ENCODE data around the gene SMC3.

DNA sequence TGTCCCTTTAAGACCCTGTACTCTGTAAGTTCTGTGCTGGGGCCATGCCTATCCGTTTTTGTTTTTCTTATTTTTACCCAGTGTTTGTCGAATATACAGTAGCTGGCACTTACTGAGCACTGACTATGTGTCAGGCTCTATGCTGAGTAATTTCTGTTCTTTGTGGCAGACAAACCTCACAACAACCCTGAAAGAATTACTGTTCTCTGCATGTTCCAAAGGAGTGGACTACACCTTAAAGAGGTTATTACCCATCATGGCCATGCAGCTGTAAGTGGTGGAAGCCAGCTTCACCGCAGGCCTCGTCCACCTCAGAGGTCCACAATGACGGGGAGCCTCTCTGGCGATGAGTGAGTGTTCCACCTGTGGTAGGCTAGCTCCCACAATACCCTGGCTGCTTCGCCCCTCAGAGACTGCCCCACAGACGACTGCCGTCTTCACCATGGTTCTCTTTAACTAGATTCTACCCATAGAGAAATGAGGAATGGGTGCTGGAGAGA is 46.6 kb downstream of the SMC3 start:
- TF ChIP-seq POLR2AphosphoS5 (IDR thresholded peaks at IDR 0.05), result no peak
- no peak for TF ChIP-seq POLR2A (IDR thresholded peaks at IDR 0.05)
- TF ChIP-seq, protein P1, sequence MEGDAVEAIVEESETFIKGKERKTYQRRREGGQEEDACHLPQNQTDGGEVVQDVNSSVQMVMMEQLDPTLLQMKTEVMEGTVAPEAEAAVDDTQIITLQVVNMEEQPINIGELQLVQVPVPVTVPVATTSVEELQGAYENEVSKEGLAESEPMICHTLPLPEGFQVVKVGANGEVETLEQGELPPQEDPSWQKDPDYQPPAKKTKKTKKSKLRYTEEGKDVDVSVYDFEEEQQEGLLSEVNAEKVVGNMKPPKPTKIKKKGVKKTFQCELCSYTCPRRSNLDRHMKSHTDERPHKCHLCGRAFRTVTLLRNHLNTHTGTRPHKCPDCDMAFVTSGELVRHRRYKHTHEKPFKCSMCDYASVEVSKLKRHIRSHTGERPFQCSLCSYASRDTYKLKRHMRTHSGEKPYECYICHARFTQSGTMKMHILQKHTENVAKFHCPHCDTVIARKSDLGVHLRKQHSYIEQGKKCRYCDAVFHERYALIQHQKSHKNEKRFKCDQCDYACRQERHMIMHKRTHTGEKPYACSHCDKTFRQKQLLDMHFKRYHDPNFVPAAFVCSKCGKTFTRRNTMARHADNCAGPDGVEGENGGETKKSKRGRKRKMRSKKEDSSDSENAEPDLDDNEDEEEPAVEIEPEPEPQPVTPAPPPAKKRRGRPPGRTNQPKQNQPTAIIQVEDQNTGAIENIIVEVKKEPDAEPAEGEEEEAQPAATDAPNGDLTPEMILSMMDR (IDR thresholded peaks at IDR 0.05), result no peak
